ENCODE results near the gene SOCS6.

DNA sequence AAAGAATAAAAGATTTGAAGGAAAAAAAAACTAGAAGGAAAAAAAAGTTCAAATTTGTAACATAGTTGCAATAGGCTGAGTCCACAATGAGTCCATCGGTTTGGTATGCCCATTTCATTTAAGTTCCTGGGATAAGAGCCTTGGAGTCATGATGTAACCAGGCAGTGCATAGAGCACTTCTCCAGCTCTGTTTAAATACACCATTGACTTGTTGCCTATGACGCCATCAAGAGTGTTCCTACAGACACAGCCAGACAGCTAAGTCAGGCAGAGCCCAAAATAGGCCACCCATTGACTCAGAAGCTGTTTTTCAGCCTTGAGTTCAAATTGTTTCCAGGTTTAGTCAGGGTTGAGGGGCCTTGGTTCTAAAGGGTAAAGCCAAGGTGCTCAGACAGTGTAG lies 44.9 kb downstream of the SOCS6 start:
- TF ChIP-seq, protein P1, sequence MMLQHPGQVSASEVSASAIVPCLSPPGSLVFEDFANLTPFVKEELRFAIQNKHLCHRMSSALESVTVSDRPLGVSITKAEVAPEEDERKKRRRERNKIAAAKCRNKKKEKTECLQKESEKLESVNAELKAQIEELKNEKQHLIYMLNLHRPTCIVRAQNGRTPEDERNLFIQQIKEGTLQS (IDR thresholded peaks at IDR 0.05): no peak
- TF ChIP-seq POLR2AphosphoS5 (IDR thresholded peaks at IDR 0.05; ENCODE audit: low read depth, low read length) (no peak), CEBPB (IDR thresholded peaks at IDR 0.05; ENCODE audit: low read depth) (peak; percentile 45), SP1 (IDR thresholded peaks at IDR 0.05; ENCODE audit: low read depth) (peak; percentile 12; the same call in 1 of the 2 replicates), POLR2A (IDR thresholded peaks at IDR 0.05; ENCODE audit: borderline replicate concordance, extremely low read depth, insufficient read depth, insufficient read length) (no peak), JUND (IDR thresholded peaks at IDR 0.05) (peak; percentile 23; the same call in 1 of the 2 replicates), EZH2 (IDR thresholded peaks at IDR 0.05) (no peak), SIN3A (IDR thresholded peaks at IDR 0.05; ENCODE audit: low read depth) (no peak)
- TF ChIP-seq, protein P2, sequence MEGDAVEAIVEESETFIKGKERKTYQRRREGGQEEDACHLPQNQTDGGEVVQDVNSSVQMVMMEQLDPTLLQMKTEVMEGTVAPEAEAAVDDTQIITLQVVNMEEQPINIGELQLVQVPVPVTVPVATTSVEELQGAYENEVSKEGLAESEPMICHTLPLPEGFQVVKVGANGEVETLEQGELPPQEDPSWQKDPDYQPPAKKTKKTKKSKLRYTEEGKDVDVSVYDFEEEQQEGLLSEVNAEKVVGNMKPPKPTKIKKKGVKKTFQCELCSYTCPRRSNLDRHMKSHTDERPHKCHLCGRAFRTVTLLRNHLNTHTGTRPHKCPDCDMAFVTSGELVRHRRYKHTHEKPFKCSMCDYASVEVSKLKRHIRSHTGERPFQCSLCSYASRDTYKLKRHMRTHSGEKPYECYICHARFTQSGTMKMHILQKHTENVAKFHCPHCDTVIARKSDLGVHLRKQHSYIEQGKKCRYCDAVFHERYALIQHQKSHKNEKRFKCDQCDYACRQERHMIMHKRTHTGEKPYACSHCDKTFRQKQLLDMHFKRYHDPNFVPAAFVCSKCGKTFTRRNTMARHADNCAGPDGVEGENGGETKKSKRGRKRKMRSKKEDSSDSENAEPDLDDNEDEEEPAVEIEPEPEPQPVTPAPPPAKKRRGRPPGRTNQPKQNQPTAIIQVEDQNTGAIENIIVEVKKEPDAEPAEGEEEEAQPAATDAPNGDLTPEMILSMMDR (IDR thresholded peaks at IDR 0.05 in 2 of 3, conservative IDR thresholded peaks at IDR 0.05 in 1 of 3; ENCODE audit: borderline replicate concordance in 1 of 3, insufficient read depth in 1 of 3, low read depth in 2 of 3, low read length in 2 of 3): no peak
- TF ChIP-seq, protein P3, sequence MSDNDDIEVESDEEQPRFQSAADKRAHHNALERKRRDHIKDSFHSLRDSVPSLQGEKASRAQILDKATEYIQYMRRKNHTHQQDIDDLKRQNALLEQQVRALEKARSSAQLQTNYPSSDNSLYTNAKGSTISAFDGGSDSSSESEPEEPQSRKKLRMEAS (IDR thresholded peaks at IDR 0.05): no peak
- TF ChIP-seq, protein P4, sequence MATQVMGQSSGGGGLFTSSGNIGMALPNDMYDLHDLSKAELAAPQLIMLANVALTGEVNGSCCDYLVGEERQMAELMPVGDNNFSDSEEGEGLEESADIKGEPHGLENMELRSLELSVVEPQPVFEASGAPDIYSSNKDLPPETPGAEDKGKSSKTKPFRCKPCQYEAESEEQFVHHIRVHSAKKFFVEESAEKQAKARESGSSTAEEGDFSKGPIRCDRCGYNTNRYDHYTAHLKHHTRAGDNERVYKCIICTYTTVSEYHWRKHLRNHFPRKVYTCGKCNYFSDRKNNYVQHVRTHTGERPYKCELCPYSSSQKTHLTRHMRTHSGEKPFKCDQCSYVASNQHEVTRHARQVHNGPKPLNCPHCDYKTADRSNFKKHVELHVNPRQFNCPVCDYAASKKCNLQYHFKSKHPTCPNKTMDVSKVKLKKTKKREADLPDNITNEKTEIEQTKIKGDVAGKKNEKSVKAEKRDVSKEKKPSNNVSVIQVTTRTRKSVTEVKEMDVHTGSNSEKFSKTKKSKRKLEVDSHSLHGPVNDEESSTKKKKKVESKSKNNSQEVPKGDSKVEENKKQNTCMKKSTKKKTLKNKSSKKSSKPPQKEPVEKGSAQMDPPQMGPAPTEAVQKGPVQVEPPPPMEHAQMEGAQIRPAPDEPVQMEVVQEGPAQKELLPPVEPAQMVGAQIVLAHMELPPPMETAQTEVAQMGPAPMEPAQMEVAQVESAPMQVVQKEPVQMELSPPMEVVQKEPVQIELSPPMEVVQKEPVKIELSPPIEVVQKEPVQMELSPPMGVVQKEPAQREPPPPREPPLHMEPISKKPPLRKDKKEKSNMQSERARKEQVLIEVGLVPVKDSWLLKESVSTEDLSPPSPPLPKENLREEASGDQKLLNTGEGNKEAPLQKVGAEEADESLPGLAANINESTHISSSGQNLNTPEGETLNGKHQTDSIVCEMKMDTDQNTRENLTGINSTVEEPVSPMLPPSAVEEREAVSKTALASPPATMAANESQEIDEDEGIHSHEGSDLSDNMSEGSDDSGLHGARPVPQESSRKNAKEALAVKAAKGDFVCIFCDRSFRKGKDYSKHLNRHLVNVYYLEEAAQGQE (IDR thresholded peaks at IDR 0.05; ENCODE audit: low read depth): no peak

Measured in HCT116 (cell line).